HUES6 (cell line): ENCODE data around the gene GPR119.
"Not testable (repeated sequence)": the region's sequence is repeated elsewhere in the genome, so short reads cannot be mapped to it uniquely, and the experiment has no call there.

ENCODE experiments used
- H3K27ac ChIP-seq: 2 replicates; pipeline ENCODE4 v1.7.0; 2013; ENCODE audit warnings: low read depth, mild to moderate bottlenecking, low read length, inconsistent platforms
- H3K27me3 ChIP-seq: 2 replicates; pipeline ENCODE4 v1.6.1; 2013; ENCODE audit warnings: low read length; ENCODE audit not compliant: control insufficient read depth, insufficient read depth
- H3K36me3 ChIP-seq: 2 replicates; pipeline ENCODE4 v1.6.1; 2013; ENCODE audit warnings: low read length; ENCODE audit not compliant: control insufficient read depth, insufficient read depth
- H3K4me1 ChIP-seq: 2 replicates; pipeline ENCODE4 v1.6.1; 2013; ENCODE audit warnings: low read length; ENCODE audit not compliant: control insufficient read depth, insufficient read depth
- H3K4me3 ChIP-seq: 2 replicates; pipeline ENCODE4 v1.5.1; 2013; ENCODE audit warnings: low read depth, low read length
- H3K9ac ChIP-seq: one replicate; pipeline ENCODE4 v1.6.1; 2013; ENCODE audit warnings: mild to moderate bottlenecking, low read length
- H3K9me3 ChIP-seq: 2 replicates; pipeline ENCODE4 v1.6.1; 2013; ENCODE audit warnings: low read depth, low read length; ENCODE audit not compliant: control insufficient read depth, insufficient read depth

The GPR119 gene

DNA sequence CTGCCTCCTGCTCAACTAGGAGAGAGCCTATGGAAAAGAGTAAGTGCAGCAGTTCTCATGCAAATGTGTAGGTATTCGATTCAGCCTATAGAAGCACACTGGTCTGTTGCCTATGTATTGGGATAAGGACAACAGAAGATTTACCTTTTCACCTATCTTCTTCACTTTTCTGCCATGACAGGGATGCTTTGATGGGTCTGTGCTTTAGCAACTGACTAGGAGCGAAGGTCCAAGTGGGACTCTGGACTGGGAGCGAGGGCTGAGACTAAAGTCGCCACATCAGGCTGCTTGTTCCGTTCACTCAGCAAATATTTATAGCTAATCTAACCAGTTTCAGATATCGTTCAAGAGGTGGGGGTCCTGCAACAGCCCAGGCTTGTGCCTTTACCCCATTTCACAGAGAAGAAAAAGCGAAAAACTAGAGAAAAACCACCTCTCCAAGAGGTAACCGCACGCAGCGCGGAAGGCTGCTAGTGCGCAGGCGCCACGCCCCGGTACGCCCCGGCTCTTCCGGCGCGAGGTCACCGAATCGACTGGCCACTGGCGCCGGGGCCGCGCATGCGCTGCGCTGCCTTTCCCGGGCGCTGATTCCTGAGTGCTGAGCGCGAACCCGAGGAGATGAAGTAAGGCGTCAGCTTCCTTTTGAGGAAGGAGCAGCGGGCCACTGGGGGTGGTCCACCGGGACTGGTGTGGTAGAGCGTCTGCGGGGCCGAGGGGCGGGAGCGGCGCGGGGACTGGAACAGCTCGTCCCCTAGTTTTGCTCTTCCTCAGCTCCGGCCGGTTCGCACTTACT, 16.1 kb upstream of the GPR119 start, which contains the start of gene RBMX2:
TSS of gene RBMX2 (plus strand) at position 573 of the 793 bp plus-strand sequence. CDS start at position 619, 46 bp downstream.
- peak within 1 kb of the TSS; percentile 81 for H3K4me3 ChIP-seq
- H3K27ac ChIP-seq: peak within 1 kb of the TSS; percentile 68; the same call in 1 of the 2 replicates
- H3K4me1 ChIP-seq: no peaks in the 10 kb centered on the region
- peaks cover 36% of the 10 kb centered on the region for H3K27me3 ChIP-seq
- no peaks in the 10 kb centered on the region for H3K9me3 ChIP-seq
- H3K36me3 ChIP-seq: peaks cover 15% of the 10 kb centered on the region
- H3K9ac ChIP-seq: peak within 1 kb of the TSS; percentile 81

DNA sequence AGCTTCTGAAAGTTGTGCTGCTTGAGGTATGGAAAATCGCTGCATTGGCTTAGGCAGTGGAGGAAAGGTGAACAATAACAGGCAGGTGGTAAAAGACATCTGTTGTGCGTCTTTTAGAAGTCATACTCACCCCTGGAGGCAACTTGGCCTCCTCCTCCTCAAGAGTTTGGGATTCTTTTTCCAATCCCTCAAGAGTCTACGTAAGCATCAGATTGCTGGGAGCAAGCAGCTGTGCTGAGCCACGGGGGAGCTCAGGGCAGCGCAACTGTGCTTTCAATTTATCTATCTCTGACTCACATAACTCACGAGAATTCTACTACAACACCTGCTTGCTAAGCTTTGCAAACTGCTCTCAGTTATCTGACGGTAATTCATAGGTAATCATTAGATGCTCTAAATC, 9.9 kb upstream of the GPR119 start:
- H3K36me3 ChIP-seq: no peaks in the 10 kb centered on the region
- H3K9ac ChIP-seq: no peak overlapping the region
- H3K4me1 ChIP-seq: no peaks in the 10 kb centered on the region
- no peak overlapping the region for H3K27ac ChIP-seq
- H3K27me3 ChIP-seq: peaks cover 58% of the 10 kb centered on the region
- no peaks in the 10 kb centered on the region for H3K9me3 ChIP-seq
- no peak overlapping the region for H3K4me3 ChIP-seq

DNA sequence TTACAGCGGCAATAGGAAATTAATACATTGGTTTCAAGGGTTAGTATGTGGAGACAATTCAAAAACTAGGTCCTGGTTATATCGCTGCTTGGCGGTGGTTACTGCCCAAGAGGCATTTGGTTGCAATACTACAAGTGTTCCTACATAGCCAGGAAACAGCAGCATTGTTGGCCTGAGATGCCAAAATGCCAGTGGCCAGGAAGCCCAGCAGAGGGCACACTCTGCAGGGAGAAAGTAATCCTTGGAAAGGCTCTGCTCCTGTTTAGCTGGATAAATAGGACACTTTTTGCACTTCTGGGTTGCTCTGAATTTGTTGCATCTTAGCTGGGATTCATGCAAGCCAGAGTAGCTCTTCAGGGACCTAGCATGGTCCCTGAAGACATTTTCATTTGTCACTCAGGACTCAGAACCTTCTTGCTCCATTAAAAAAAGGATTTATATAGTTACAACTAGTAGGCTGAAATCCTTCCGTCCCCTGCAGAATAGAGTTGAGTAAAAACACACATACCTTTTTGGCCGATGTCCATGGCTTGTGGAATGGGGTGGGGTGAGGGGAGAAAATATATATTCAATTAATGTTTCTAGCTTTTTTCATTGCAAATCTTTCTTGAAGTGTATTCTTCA, 8.1 kb upstream of the GPR119 start:
- Histone ChIP-seq H3K4me1 (no peaks in the 10 kb centered on the region), H3K9ac (no peak overlapping the region), H3K9me3 (no peaks in the 10 kb centered on the region), H3K27me3 (peaks cover 40% of the 10 kb centered on the region), H3K36me3 (no peaks in the 10 kb centered on the region), H3K4me3 (no peak overlapping the region), H3K27ac (no peak overlapping the region)

DNA sequence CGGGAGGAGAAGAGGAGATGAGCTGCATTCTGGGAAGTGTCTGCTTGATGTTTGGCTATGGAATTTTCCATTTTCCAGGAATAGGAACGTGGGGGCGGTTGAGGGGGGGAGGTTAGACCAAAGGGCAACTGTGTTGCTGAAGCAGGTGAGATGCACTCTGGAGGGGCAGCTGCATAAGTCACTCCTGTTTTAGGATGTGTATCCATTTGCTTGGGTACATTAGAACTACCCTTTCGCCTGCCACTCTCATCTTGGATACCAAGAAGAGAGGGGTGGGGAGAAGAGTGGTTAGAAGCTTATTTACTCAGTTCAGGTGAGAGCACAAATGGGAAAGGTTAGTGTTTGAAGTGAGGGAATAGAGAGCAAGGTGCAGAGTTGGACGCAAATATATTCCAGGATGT, 934 bp upstream of the GPR119 start:
- Histone ChIP-seq H3K4me3 (no peak overlapping the region), H3K27me3 (peaks cover 14% of the 10 kb centered on the region; the same call in 1 of the 2 replicates), H3K9ac (no peak overlapping the region), H3K4me1 (no peaks in the 10 kb centered on the region), H3K36me3 (no peaks in the 10 kb centered on the region), H3K27ac (no peak overlapping the region), H3K9me3 (no peaks in the 10 kb centered on the region)

DNA sequence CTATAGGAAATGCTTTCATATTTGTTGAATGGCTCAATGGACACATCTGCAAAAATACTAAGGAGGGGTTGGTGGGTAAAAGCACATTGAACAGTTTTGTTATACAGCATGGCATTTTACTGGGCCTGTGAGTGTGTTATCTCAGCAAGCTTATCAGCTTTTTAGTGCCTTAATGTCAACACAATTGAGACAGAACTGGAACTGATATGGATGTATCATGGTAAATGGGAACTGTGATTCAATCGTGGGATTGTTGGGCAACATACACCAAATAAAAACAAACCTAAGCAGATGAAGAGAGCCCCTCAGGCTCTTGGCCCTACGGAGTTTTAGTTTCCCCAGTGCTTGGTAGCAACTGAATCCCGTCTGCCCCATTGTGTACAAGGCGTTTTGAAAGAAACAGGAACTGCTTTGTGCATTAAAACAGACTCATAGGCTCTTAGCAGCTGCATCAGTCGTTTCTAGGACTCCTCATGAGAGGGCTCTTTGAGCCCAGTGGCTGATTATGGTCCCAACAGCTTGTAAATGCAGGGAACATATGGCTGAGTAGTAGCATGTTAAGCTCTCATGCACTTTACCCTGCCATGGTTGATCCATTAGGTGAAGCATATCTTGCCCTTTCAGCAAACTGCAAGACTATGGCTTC, 7.3 kb downstream of the GPR119 start:
- H3K4me3 ChIP-seq: no peak overlapping the region

DNA sequence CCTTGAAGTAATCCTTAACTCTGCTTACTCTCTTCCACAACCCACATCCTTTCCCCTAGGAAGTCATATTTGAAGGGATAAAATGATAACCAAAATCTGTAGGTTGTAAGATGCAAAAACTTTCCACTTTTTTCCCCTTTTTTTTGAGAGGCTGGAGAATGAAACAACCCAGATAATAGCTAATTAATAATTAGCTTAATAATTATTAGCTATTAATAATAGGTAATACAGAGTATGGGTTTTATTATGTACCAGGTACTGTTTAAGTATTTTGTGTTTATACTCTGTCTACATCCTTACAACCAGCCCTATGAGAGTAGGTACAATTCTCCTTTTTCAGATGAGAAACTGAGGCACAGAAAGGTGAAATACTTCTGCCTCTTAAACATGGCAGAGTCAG, 9.4 kb downstream of the GPR119 start:
- Histone ChIP-seq H3K4me3 (no peak overlapping the region), H3K4me1 (no peaks in the 10 kb centered on the region), H3K9ac (no peak overlapping the region), H3K27me3 (no peaks in the 10 kb centered on the region), H3K36me3 (peaks cover 17% of the 10 kb centered on the region; the same call in 1 of the 2 replicates), H3K9me3 (no peaks in the 10 kb centered on the region), H3K27ac (no peak overlapping the region)

More for the DNA sequence above, 7.3 kb downstream of the GPR119 start:
- Histone ChIP-seq H3K9me3 (no peaks in the 10 kb centered on the region), H3K27me3 (peaks cover 4% of the 10 kb centered on the region; the same call in 1 of the 2 replicates), H3K36me3 (peaks cover 5% of the 10 kb centered on the region; the same call in 1 of the 2 replicates), H3K4me1 (no peaks in the 10 kb centered on the region), H3K27ac (no peak overlapping the region), H3K9ac (no peak overlapping the region)

DNA sequence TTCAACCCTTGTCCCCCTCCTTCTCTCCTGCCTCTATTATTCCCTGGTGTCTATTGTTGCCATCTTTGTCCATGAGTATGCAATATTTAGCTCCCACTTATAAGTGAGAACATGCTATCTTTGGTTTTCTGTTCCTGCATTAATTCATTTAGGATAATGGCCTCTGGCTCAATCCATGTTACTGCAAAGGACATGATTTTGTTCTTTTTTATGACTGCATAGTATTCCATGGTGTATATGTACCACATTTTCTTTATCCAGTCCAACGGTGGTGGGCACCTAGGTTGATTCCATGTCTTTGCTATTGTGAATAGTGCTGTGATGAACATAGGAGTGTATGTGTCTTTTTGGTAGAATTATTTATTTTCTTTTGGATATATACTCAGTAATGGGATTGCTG, 33.4 kb downstream of the GPR119 start:
- not testable (repeated sequence) for H3K27ac ChIP-seq, H3K27me3 ChIP-seq, H3K9ac ChIP-seq, H3K4me3 ChIP-seq, H3K9me3 ChIP-seq, H3K4me1 ChIP-seq
- H3K36me3 ChIP-seq: peaks cover 35% of the 10 kb centered on the region

DNA sequence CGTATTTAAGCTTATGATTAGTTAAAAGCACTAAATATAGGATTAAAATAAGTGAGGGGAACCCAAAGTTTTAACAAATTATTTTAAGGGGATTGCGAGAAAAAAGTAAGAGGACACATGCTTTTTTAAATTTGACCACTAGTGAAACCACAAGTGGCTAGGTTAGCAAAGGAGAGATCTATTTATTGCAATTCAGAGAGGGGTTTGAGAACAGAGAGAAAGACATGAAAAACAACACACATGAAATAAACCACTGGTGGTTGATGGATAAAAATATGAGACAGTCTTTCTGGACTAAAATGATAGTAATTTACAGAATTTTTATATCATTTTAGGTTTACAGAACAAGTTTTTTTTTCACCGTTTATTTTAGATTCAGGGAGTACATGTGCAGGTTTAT, 33.9 kb downstream of the GPR119 start:
- H3K9me3 ChIP-seq: no peaks in the 10 kb centered on the region
- H3K36me3 ChIP-seq: peaks cover 35% of the 10 kb centered on the region
- H3K27ac ChIP-seq: no peak overlapping the region
- no peak overlapping the region for H3K4me3 ChIP-seq
- no peaks in the 10 kb centered on the region; the same call in 1 of the 2 replicates for H3K27me3 ChIP-seq
- no peak overlapping the region for H3K9ac ChIP-seq
- no peaks in the 10 kb centered on the region for H3K4me1 ChIP-seq

DNA sequence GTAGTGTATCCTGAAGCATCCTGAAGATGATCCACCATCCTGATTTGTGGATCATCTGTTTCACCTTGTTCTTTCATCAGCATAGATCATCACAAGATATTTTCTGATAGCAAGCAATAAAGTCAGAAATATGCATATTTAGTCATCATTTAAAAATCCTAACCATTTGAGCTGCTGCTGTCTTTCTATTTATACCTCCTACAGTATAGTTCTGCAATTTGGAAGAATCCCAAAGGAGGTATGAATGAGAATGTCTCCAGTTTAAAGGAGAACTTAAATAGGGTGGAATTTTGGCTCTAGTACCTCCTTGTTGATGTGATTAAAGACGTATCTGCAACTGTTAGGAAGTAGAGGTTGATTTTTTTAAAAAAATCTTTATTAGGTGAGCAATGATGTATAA, 38.2 kb downstream of the GPR119 start:
- Histone ChIP-seq H3K9ac (no peak overlapping the region), H3K36me3 (peaks cover 29% of the 10 kb centered on the region), H3K9me3 (no peaks in the 10 kb centered on the region), H3K4me1 (peaks cover 22% of the 10 kb centered on the region), H3K4me3 (no peak overlapping the region), H3K27ac (no peak overlapping the region), H3K27me3 (no peaks in the 10 kb centered on the region)

DNA sequence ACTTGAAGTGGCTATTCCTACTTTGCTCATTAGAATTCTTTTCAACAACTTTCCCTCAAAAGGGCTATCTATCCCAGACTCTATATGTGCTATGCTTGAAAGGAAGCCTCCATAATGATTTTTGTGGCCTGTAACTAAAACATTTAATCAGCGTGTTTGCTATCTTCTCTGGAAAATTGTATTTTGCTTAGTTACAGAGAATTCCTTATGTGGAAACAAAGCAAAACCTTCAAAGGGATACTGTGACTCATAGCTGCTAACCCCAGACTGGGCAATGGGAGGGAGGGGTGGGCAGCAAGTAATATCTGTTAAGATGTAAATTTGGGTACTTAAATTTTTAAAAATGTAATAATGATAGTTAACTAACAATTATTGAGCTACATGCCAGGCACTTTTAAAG, 42.1 kb downstream of the GPR119 start:
- Histone ChIP-seq H3K36me3 (no peaks in the 10 kb centered on the region), H3K27me3 (no peaks in the 10 kb centered on the region), H3K9me3 (no peaks in the 10 kb centered on the region), H3K27ac (peak overlapping the region; percentile 89), H3K9ac (peak overlapping the region; percentile 54), H3K4me3 (peak overlapping the region; percentile 25; the same call in 1 of the 2 replicates), H3K4me1 (peaks cover 27% of the 10 kb centered on the region)

DNA sequence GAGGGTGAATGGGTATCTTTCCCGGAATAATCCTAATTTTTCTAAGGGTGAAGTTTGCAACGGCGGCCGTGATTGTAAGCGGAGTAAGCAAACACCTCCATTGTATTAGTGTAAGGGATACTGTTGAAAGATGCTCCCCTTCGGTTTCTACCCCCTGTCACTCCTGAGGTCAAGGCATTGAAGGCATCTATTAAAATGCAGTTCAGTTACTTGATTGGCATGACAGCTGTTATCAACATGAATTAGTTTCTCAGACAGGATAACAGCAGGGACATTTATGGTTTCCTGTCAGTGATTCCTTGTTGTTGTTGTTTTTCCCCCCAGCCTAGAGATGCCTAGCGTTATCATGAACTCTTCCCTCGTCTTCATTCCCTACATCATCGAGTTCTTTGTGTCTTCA, 45.2 kb downstream of the GPR119 start:
- Histone ChIP-seq H3K4me3 (peak overlapping the region; percentile 78), H3K27me3 (no peaks in the 10 kb centered on the region), H3K27ac (no peak overlapping the region), H3K9ac (peak overlapping the region; percentile 64), H3K4me1 (peaks cover 27% of the 10 kb centered on the region), H3K36me3 (no peaks in the 10 kb centered on the region), H3K9me3 (no peaks in the 10 kb centered on the region)
